Endodermal cell (in vitro differentiated cells): Measurements from ENCODE around the gene UGT1A10. TPM values are rescaled to one million over a fixed set of nuclear protein-coding genes. Genes with fewer than 3 reads are reported as not detected.
"Not testable (repeated sequence)": the region's sequence is repeated elsewhere in the genome, so short reads cannot be mapped to it uniquely, and the experiment has no call there.

ENCODE experiments used
- DNase-seq: peaks from one replicate; pipeline ENCODE4 v3.0.0-alpha.2; 2017
- H3K27ac ChIP-seq: 2 replicates; pipeline ENCODE4 v1.5.1; 2013; ENCODE audit warnings: mild to moderate bottlenecking, low read depth, low read length, moderate library complexity
- H3K27me3 ChIP-seq: 2 replicates; pipeline ENCODE4 v1.6.1; 2013; ENCODE audit warnings: mild to moderate bottlenecking, low read length, moderate library complexity; ENCODE audit not compliant: insufficient read depth, control insufficient read depth, poor library complexity, severe bottlenecking
- H3K36me3 ChIP-seq: 2 replicates; pipeline ENCODE4 v1.7.0; 2013; ENCODE audit warnings: mild to moderate bottlenecking, low read length, moderate library complexity; ENCODE audit not compliant: control insufficient read depth, insufficient read depth
- H3K4me1 ChIP-seq: one replicate; pipeline ENCODE4 v1.7.0; 2013; ENCODE audit warnings: low read length; ENCODE audit not compliant: control insufficient read depth, insufficient read depth
- H3K4me3 ChIP-seq: 2 replicates; pipeline ENCODE4 v1.5.1; 2013; ENCODE audit warnings: mild to moderate bottlenecking, low read length, moderate library complexity
- H3K9ac ChIP-seq: 2 replicates; pipeline ENCODE4 v1.6.1; 2013; ENCODE audit warnings: mild to moderate bottlenecking, low read length, moderate library complexity; ENCODE audit not compliant: poor library complexity, severe bottlenecking; ENCODE audit errors: extremely low read depth
- H3K9me3 ChIP-seq: 2 replicates; pipeline ENCODE4 v1.6.1; 2013; ENCODE audit warnings: mild to moderate bottlenecking, low read length, moderate library complexity; ENCODE audit not compliant: control insufficient read depth
- H3K27ac Mint-ChIP-seq: 2 replicates; pipeline ENCODE4 v1.8.0; 2020; ENCODE audit warnings: mixed read lengths
- H3K27me3 Mint-ChIP-seq: 2 replicates; pipeline ENCODE4 v1.8.0; 2021; ENCODE audit warnings: mild to moderate bottlenecking, mixed read lengths; ENCODE audit not compliant: insufficient read depth
- H3K36me3 Mint-ChIP-seq: 2 replicates; pipeline ENCODE4 v1.8.0; 2020; ENCODE audit warnings: low read depth, mixed read lengths
- H3K4me1 Mint-ChIP-seq: 2 replicates; pipeline ENCODE4 v1.8.0; 2020; ENCODE audit warnings: mixed read lengths
- H3K4me3 Mint-ChIP-seq: 2 replicates; pipeline ENCODE4 v1.8.0; 2020; ENCODE audit warnings: mild to moderate bottlenecking, moderate library complexity, mixed read lengths
- H3K9me3 Mint-ChIP-seq: 2 replicates; pipeline ENCODE4 v1.8.0; 2020; ENCODE audit warnings: mild to moderate bottlenecking, mixed read lengths
- CTCF ChIP-seq: fragments of 200-600 bp; sonication (generic); conservative IDR thresholded peaks from 2 replicates; pipeline ENCODE4 v1.5.0; 2021; ENCODE audit warnings: antibody characterized with exemption, mild to moderate bottlenecking
- WGBS, 2 experiments: methylation state at CpG; one replicate each; pipeline versions ENCODE4 v1.1.5 to v1.1.7; 2013; ENCODE audit warnings: missing lambda C conversion rate in 2 of 2, mixed read lengths in 1 of 2; ENCODE audit not compliant: insufficient coverage in 1 of 2, insufficient read length in 1 of 2; 5-methylcytosine and 5-hydroxymethylcytosine counted together
- total RNA-seq, 2 donors: library from RNA; stranded (reverse); fragmentation: NEBNext Ultra II Directional in 1 of 2; extraction: Animal tissue kit (Norgen Biotek cat#: 25700) in 1 of 2; gene quantifications; 2 replicates in 1 of 2; 3 replicates in 1 of 2; pipeline ENCODE4 v1.2.1, GENCODE V29; 2021

The UGT1A10 gene
- total RNA-seq, 2 donors from 2014 or later = 0.13 TPM; not detected in 1

GRCh38 chr2:233605680-233606079 is 30.6 kb upstream of the UGT1A10 start:
- no peaks in the 10 kb centered on the region for H3K36me3 ChIP-seq
- H3K4me3 Mint-ChIP-seq = no peak overlapping the region
- no peak overlapping the region for H3K27ac ChIP-seq
- H3K4me3 ChIP-seq = no peak overlapping the region
- no peak for DNase-seq
- H3K27ac Mint-ChIP-seq = no peak overlapping the region
- H3K27me3 Mint-ChIP-seq = no peaks in the 10 kb centered on the region
- 88% methylated on average over 1 of the region's 1 CpG; no CpG with 5 or more reads in 1 of the 2 experiments for WGBS, 2 experiments
- no peaks in the 10 kb centered on the region for H3K4me1 ChIP-seq
- H3K36me3 Mint-ChIP-seq = no peaks in the 10 kb centered on the region
- TF ChIP-seq CTCF = no peak
- H3K9ac ChIP-seq = no peak overlapping the region
- H3K9me3 Mint-ChIP-seq = peaks cover 7% of the 10 kb centered on the region
- H3K27me3 ChIP-seq = no peaks in the 10 kb centered on the region
- no peaks in the 10 kb centered on the region for H3K4me1 Mint-ChIP-seq
- H3K9me3 ChIP-seq = no peaks in the 10 kb centered on the region

GRCh38 chr2:233611284-233611683 is 25.0 kb upstream of the UGT1A10 start:
- no peaks in the 10 kb centered on the region for H3K4me1 Mint-ChIP-seq
- no peak for DNase-seq
- peaks cover 41% of the 10 kb centered on the region for H3K9me3 Mint-ChIP-seq
- H3K36me3 Mint-ChIP-seq = no peaks in the 10 kb centered on the region
- Histone ChIP-seq H3K9me3 (no peaks in the 10 kb centered on the region), H3K9ac (no peak overlapping the region), H3K36me3 (no peaks in the 10 kb centered on the region), H3K27ac (no peak overlapping the region), H3K4me3 (no peak overlapping the region), H3K4me1 (no peaks in the 10 kb centered on the region), H3K27me3 (no peaks in the 10 kb centered on the region)
- H3K4me3 Mint-ChIP-seq = no peak overlapping the region
- peaks cover 12% of the 10 kb centered on the region for H3K27me3 Mint-ChIP-seq
- 77 to 83% methylated on average over 3 to 4 of the region's 4 CpGs for WGBS, 2 experiments
- no peak for TF ChIP-seq CTCF
- no peak overlapping the region for H3K27ac Mint-ChIP-seq

- not testable (repeated sequence) for H3K9ac ChIP-seq, H3K27ac Mint-ChIP-seq, H3K9me3 ChIP-seq, H3K4me3 ChIP-seq, H3K36me3 ChIP-seq, H3K4me3 Mint-ChIP-seq, H3K4me1 ChIP-seq, H3K4me1 Mint-ChIP-seq, H3K27me3 ChIP-seq, H3K36me3 Mint-ChIP-seq, H3K27ac ChIP-seq, DNase-seq
- H3K27me3 Mint-ChIP-seq = peaks cover 13% of the 10 kb centered on the region
- peaks cover 29% of the 10 kb centered on the region for H3K9me3 Mint-ChIP-seq
- 85 to 100% methylated on average over 2 to 4 of the region's 5 CpGs for WGBS, 2 experiments
Observed at GRCh38 chr2:233617476-233617875, 18.8 kb upstream of the UGT1A10 start, which contains the start of gene UGT1A8. Gene UGT1A8 (plus strand): TSS chr2:233617633. CDS start chr2:233617708, 75 bp downstream.

DNA sequence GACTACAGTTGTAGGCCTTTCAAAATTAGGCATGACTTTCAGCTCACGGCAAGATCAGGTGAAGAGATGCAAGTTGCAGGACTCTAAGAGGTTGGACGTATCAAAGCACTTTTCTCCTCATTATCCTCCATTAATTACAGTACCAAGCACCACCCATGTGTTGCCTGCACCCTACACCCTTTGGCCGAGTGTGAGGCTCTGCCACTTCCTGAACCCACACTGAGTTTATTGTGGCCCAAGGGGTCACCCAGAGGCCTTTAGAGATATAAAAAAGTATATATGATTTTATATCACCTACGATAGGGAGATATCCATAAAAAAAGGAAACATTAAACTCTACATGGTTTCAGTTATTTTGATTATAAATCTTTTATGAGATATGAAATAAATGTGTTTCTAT is 16.0 kb upstream of the UGT1A10 start:
- peaks cover 6% of the 10 kb centered on the region for H3K9me3 Mint-ChIP-seq
- Histone ChIP-seq H3K9me3 (no peaks in the 10 kb centered on the region), H3K4me1 (no peaks in the 10 kb centered on the region), H3K36me3 (no peaks in the 10 kb centered on the region), H3K27me3 (no peaks in the 10 kb centered on the region), H3K27ac (no peak overlapping the region), H3K4me3 (no peak overlapping the region), H3K9ac (no peak overlapping the region)
- 86 to 95% methylated on average over 2 to 4 of the region's 4 CpGs for WGBS, 2 experiments
- peaks cover 3% of the 10 kb centered on the region for H3K27me3 Mint-ChIP-seq
- no peak overlapping the region for H3K27ac Mint-ChIP-seq
- no peak for DNase-seq
- H3K4me1 Mint-ChIP-seq = no peaks in the 10 kb centered on the region
- no peak overlapping the region for H3K4me3 Mint-ChIP-seq
- H3K36me3 Mint-ChIP-seq = no peaks in the 10 kb centered on the region
- TF ChIP-seq CTCF = no peak

DNA sequence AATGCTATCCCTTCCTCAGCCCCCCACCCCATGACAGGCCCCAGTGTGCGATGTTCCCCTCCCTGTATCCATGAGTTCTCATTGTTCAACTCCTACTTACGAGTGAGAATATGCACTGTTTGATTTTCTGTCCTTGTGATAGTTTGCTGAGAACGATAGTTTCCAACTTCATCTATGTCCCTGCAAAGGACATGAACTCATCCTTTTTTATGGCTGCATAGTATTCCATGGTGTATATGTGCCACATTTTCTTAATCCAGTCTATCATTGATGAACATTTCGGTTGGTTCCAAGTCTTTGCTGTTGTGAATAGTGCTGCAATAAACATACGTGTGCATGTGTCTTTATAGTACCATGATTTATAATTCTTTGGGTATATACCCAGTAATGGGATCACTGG is 14.4 kb upstream of the UGT1A10 start:
- not testable (repeated sequence) for H3K9me3 Mint-ChIP-seq, H3K27me3 Mint-ChIP-seq, H3K4me1 Mint-ChIP-seq, H3K4me1 ChIP-seq, DNase-seq, H3K4me3 ChIP-seq, H3K27ac Mint-ChIP-seq, H3K36me3 ChIP-seq, H3K36me3 Mint-ChIP-seq, H3K9ac ChIP-seq, H3K27me3 ChIP-seq, H3K4me3 Mint-ChIP-seq, H3K27ac ChIP-seq, H3K9me3 ChIP-seq
- 87 to 100% methylated on average over 2 to 5 of the region's 5 CpGs for WGBS, 2 experiments
